ENCODE data around the gene RTKN2. TPM values are rescaled to one million over a fixed set of nuclear protein-coding genes. Genes with fewer than 3 reads are reported as not detected.

RTKN2 gene
- total and polyA plus RNA-seq, 9 donors, result 0.05 to 0.52 (median 0.20) TPM

DNA sequence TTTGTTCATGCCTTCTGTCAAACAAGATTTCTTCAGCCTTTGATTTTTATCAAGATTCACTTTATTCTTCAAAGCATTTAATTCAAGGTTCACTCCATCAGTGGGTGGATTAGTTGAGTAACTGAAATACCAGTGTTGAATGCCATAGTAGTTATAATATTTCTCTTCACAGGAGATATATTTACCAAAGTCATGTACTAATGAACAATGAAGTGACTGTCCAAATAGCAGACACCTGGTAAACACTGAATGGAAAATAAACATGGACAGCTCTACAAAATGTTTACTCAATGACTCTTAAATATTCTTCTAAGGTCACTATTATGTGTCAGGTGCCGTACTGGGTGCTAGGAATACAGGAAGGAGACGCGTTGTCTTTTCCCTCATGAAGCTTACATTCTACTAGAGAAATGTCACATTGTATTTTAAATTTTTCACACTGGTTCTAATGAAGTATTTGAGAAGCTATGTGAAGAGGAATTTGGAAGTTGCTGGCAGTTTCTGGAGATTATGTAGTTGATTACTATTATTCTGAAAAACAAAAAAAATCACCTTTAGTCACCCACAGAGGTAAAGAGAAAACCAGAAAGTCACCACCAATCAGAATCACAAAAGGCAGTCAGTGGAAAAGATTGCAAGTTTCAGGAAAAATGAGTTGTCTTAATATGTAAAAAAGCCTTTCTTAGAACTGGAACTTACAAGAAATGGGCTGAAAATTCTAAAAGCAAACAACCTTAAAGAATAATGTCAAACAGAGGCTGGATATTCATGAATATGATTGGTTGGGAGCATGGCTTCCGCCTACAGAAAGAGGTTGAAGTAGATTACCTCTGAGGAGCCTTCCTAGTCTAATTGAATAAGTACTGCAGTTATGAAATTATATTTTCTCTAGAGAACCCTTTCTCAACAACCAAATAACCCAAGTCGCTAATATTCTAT is 84.5 kb downstream of the RTKN2 start:
- Histone ChIP-seq H3K4me3 (no peak overlapping the region), H3K27ac (no peak overlapping the region), H3K36me3 (no peaks in the 10 kb centered on the region), H3K9me3 (no peaks in the 10 kb centered on the region), H3K27me3 (no peaks in the 10 kb centered on the region), H3K4me1 (ENCODE audit: insufficient read depth) (no peaks in the 10 kb centered on the region)
- no peak for TF ChIP-seq POLR2A (IDR thresholded peaks at IDR 0.05)
- no peak for TF ChIP-seq EP300 (IDR thresholded peaks at IDR 0.05)
- TF ChIP-seq, protein P1, sequence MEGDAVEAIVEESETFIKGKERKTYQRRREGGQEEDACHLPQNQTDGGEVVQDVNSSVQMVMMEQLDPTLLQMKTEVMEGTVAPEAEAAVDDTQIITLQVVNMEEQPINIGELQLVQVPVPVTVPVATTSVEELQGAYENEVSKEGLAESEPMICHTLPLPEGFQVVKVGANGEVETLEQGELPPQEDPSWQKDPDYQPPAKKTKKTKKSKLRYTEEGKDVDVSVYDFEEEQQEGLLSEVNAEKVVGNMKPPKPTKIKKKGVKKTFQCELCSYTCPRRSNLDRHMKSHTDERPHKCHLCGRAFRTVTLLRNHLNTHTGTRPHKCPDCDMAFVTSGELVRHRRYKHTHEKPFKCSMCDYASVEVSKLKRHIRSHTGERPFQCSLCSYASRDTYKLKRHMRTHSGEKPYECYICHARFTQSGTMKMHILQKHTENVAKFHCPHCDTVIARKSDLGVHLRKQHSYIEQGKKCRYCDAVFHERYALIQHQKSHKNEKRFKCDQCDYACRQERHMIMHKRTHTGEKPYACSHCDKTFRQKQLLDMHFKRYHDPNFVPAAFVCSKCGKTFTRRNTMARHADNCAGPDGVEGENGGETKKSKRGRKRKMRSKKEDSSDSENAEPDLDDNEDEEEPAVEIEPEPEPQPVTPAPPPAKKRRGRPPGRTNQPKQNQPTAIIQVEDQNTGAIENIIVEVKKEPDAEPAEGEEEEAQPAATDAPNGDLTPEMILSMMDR (IDR thresholded peaks at IDR 0.05), result no peak
- no peak for DNase-seq
- intact Hi-C loops (cut with DNase I), result loop anchor here in 1 of 4 donors (10.0 kb wide), 1 partner anchor 351 kb away; no protein-coding TSS in a partner anchor
- WGBS, 3 donors, result 93 to 95% (median 94%) methylated on average over 5 of the region's 5 CpGs

DNA sequence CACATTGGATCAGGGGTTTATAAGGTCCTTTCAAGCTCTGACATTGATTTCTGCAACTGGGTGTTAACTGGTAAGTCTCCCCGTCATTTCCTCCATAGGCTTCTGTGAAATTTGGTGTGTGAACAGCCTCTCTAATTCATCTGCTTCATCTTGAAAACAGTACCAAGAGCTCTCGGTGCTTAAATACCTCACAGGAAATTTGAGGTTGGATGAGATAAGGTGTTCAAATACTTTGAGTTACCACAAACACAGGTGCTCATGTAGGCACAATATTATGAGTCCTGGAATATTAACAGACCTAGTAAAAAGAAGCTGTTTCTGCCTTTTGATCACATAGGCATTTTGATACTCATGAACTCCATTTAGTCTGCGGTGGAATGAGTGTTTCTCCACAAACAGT is 85.2 kb downstream of the RTKN2 start:
- no peaks in the 10 kb centered on the region for H3K4me1 ChIP-seq (ENCODE audit: insufficient read depth)
- H3K27ac ChIP-seq, result no peak overlapping the region
- no peaks in the 10 kb centered on the region for H3K36me3 ChIP-seq
- intact Hi-C loops (cut with DNase I), result loop anchor here in 1 of 4 donors (10.0 kb wide), 1 partner anchor 351 kb away; no protein-coding TSS in a partner anchor
- WGBS, 3 donors, result 80 to 84% (median 83%) methylated on average over 3 of the region's 3 CpGs
- TF ChIP-seq EP300 (IDR thresholded peaks at IDR 0.05) (no peak), POLR2A (IDR thresholded peaks at IDR 0.05) (no peak)
- TF ChIP-seq, protein P1 (IDR thresholded peaks at IDR 0.05), result no peak
- no peak for DNase-seq
- H3K27me3 ChIP-seq, result no peaks in the 10 kb centered on the region
- no peaks in the 10 kb centered on the region for H3K9me3 ChIP-seq
- no peak overlapping the region for H3K4me3 ChIP-seq

DNA sequence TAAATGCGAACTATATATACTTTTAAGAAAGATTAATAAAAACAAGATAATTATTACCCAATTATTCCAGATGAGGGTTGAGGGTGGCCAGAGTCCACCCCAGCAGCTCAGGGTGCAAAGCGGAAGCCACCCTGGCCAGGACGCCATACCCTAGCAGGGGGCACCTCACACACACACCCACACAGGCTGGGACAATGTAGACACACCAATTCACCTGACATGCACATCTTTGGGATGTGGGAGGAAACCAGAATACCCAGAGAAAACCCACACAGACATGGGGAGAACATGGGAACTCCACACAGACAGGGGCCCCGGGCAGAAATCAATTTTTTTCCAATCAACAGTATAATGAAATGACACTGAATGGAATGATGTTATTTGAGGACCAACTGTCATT is 86.0 kb downstream of the RTKN2 start:
- no peaks in the 10 kb centered on the region for H3K27me3 ChIP-seq
- no peak overlapping the region for H3K27ac ChIP-seq
- intact Hi-C loops (cut with DNase I), result loop anchor here in 1 of 4 donors (10.0 kb wide), 1 partner anchor 352 kb away; no protein-coding TSS in a partner anchor
- no peak overlapping the region for H3K4me3 ChIP-seq
- WGBS, 3 donors, result 96% methylated on average over 4 of the region's 4 CpGs
- DNase-seq, result no peak
- H3K9me3 ChIP-seq, result no peaks in the 10 kb centered on the region
- H3K4me1 ChIP-seq (ENCODE audit: insufficient read depth), result no peaks in the 10 kb centered on the region
- no peaks in the 10 kb centered on the region for H3K36me3 ChIP-seq
- TF ChIP-seq, protein P1 (IDR thresholded peaks at IDR 0.05), result no peak
- TF ChIP-seq EP300 (IDR thresholded peaks at IDR 0.05), result no peak
- no peak for TF ChIP-seq POLR2A (IDR thresholded peaks at IDR 0.05)

- H3K36me3 ChIP-seq, result no peaks in the 10 kb centered on the region
- no peaks in the 10 kb centered on the region for H3K9me3 ChIP-seq
- H3K4me3 ChIP-seq, result no peak overlapping the region
- no peak for TF ChIP-seq POLR2A (IDR thresholded peaks at IDR 0.05)
- no peak for TF ChIP-seq EP300 (IDR thresholded peaks at IDR 0.05)
- TF ChIP-seq, protein P1 (IDR thresholded peaks at IDR 0.05), result no peak
- no peaks in the 10 kb centered on the region for H3K4me1 ChIP-seq (ENCODE audit: insufficient read depth)
- H3K27ac ChIP-seq, result no peak overlapping the region
- DNase-seq, result no peak
- intact Hi-C loops (cut with DNase I), result loop anchor here in 1 of 4 donors (10.0 kb wide), 1 partner anchor 353 kb away; no protein-coding TSS in a partner anchor
- WGBS, 3 donors, result 71 to 84% (median 78%) methylated on average over 2 of the region's 2 CpGs
- no peaks in the 10 kb centered on the region for H3K27me3 ChIP-seq
Measured at GRCh38 chr10:62182171-62182570, 86.5 kb downstream of the RTKN2 start.
